Renal pelvis (tissue), 4 donors: ENCODE measurements around the gene MEAF6. TPM values are rescaled to one million over a fixed set of nuclear protein-coding genes. Genes with fewer than 3 reads are reported as not detected.
A peak's percentile ranks its signal among the peaks of the same experiment; 100 is the strongest.
"Not testable (repeated sequence)": the region's sequence is repeated elsewhere in the genome, so short reads cannot be mapped to it uniquely, and the experiment has no call there.

Experiments used
- DNase-seq: peaks from one replicate; pipeline ENCODE4 v3.0.0-alpha.2; 2013
- polyA plus RNA-seq, 3 donors: library from polyadenylated mRNA; unstranded; fragments of 120-200 nt; gene quantifications; one replicate each; pipeline ENCODE4 v1.2.1, GENCODE V29; 2013; ENCODE audit not compliant: insufficient read length in 3 of 3

Gene MEAF6
- polyA plus RNA-seq, 3 donors = 90.8 to 95.4 (median 91.7) TPM

DNA sequence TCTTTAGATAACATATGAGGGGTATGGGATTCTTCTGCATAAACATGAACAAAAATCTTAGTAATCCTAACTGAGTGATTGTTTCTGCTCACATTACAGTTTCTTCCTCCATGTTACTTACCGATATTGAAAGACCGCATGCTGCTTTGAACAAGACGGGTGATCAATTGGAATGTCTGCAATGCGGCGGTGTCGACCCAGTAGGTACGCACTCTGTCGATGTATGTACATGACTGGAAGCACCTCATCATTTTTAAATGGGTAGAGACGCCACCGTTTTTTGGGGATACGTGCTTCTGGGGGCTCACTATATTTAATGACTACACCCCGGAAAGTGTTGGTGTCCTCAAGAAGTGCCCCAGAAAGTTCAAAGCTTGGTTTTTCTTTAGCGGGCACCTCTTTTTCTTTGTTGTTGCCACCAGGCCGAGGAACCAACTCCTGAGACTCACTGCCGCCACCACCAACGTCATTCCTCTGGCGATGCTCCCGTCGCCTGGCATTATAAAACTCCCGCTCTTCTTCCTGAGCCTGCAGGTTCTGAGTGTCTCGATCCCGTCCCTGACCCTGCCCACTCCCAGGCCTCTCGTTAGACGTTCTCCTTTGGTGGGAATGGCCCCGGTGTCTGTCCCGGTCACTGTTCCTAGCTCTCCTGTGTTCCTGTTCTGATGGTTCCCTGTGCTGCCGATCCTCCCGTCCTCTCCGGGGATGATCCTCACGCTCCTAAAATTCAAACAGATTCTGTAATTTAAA, 25.6 kb upstream of the MEAF6 start:
- DNase-seq = no peak

DNA sequence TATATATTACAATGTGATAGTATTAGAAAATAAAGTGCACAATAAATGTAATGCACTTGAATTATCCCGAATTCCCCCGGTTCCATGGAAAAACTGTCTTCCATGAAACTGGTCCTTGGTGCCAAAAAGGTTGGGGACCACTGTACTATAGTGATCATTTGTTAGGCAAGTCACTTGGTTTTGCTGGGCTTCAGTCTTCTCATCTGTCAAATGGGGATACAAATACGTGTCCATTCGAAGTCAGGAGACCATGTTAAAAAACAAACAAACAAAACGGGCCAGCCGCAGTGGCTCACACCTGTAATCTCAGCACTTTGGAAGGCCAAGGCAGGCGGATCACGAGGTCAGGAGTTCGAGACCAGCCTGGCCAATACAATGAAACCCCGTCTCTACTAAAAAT, 24.6 kb upstream of the MEAF6 start:
- not testable (repeated sequence) for DNase-seq

DNA sequence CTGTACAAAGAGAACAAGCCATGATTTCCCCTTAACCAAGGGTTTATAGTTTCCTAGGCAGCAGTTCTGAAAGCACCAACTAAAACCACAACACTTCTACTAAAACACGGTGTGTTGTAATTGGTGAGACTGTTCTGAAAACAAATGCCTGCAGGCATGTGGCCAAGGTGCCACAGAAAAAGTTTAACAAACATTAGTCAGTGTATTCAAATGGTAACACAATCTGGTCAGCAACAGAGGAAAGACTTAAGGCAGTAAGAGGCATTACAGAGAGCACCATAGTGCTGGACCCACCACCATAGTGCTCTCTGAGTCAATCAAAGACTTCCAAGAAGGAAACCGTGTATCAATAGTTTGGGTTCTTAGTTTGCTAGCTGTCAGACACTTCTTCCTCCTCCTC, 22.8 kb upstream of the MEAF6 start:
- no peak for DNase-seq

DNA sequence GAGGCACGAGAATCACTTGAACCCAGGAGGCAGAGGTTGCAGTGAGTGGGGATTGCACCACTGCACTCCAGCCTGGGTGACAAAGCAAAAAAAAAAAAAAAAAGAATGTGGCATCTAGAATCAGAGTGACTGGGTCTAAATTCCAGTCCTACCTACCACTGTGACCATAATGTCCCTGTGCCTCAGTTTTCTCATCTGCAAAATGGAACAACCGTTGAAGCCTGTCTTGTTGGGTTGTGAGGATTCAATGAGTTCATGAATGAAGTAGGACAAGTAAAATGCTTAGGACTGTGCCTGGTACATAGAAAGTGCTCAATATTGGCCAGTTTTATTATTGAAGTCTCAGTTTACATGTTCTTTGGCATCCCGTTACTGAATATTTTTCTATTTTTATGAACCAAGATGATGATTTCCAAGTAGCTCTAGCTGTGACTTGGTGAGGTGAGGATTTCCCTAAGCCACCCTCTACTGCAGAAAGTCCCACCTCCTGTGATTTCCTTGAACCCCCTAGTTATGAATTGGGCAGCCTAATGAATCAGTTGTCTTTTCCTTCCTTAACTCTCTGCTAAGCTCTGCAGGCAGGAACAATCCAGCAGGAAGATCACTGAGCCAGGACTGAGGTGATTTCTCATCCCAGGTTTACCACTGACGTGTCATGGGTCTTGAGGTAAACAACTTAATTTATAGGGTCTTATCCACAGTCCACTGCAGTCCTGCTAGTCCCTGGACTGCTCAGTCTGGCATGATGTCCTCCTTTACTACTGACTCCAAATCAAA, 18.9 kb upstream of the MEAF6 start:
- DNase-seq = no peak

DNA sequence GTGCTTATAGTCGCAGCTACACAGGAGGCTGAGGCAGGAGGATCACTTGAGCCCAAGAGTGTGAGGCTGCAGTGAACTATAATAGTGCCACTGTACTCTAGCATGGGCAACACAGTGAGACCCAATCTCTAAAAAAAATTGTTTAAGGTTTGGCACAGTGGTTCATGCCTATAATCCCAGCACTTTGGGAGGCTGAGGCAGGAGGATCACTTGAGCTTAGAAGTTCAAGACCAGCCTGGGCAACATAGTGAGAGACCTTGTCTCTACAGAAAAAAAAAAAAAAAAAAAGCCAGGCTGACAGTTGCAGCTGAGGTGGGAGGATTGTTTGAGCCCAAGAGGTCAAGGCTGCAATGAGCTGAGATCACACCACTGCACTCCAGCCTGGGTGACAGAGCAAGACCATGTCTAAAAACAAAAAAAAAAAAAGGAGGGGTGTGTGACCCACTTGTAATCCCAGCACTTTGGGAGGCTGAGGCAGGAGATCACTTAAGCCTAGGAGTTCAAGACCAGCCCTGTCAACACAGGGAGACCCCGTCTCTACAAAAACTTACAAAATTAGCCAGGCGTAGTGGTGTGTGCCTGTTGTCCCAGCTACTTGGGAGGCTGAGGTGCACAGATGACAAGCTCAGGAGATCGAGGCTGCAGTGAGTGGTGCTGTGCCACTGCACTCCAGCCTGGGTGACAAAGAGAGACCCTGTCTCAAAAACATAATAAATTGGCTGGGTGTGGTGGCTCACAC, 18.0 kb upstream of the MEAF6 start:
- DNase-seq = not testable (repeated sequence)

DNA sequence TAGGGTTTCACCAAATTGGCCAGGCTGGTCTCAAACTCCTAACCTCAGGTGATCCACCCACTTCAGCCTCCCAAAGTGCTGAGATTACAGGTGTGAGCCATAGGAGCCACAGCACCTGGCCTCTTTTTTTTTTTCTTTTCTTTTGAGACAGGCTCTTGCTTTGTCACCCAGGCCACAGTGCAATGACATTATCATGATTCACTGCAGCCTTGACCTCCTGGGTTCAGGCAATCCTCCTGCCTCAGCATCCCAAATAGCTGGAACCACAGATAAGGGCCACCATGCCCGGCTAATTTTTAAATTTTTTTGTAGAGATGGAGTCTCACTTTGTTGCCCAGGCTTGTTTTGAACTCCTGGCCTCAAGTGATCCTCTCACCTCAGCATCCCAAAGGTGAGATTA, 15.3 kb upstream of the MEAF6 start:
- not testable (repeated sequence) for DNase-seq

DNA sequence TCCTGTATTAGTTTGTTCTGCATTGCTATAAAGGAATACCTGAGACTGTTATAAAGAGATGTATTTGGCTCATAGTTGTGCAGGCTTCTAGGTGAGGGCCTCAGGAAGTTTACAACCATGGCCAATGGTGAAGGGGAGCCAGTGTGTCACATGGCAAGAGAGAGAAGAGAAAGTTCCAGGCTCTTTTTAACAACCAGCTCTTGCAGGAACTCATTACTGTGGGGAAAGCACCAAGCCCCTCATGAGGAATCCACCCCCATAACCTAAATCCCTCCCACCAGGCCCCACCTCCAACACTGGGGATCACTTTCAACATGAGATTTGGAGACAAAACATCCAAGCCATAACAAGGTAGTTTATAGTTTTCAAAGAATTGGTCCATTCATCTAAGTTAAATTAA, 5.0 kb upstream of the MEAF6 start:
- no peak for DNase-seq

DNA sequence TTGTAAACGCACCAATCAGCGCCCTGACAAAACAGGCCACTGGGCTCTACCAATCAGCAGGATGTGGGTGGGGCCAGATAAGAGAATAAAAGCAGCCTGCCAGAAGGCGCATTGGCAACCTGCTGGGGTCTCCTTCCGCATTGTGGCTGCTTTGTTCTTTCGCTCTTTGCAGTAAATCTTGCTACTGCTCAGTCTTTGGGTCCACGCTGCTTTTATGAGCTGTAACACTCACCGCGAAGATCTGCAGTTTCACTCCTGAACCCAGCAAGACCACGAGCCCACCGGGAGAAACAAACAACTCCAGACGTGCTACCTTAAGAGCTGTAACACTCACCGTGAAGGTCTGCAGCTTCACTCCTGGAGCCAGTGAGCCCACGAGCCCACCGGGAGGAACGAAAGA, 4.4 kb upstream of the MEAF6 start:
- DNase-seq = not testable (repeated sequence)

DNA sequence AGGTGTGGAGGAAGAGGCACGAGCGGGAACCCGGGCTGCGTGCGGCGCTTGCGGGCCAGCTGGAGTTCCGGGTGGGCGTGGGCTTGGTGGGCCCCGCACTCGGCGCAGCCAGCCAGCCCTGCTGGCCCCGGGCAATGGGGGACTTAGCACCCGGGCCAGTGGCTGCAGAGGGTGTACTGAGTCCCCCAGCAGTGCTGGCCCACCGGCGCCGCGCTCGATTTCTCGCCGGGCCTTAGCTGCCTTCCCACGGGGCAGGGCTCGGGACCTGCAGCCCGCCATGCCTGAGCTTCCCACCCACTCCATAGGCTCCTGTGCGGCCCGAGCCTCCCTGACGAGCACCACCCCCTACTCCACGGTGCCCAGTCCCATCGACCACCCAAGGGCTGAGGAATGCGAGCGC, 3.7 kb upstream of the MEAF6 start:
- not testable (repeated sequence) for DNase-seq

DNA sequence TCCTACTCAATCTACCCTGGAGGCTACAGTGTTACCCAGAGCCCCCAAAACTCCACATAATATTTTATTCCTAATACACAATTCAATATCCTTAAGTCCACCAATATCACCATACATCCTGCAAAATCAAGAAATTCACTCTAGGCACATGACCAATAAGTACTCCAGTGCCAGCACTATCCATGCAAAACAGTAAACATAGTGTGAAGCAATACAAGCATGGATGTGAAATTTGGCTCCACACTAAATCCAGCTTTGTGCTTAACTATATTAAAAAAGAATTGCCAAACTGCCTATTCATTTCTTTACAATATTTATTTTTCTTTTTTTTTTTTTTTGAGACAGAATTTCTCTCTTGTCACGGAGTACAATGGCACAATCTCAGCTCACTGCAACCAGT, 3.0 kb upstream of the MEAF6 start:
- no peak for DNase-seq

DNA sequence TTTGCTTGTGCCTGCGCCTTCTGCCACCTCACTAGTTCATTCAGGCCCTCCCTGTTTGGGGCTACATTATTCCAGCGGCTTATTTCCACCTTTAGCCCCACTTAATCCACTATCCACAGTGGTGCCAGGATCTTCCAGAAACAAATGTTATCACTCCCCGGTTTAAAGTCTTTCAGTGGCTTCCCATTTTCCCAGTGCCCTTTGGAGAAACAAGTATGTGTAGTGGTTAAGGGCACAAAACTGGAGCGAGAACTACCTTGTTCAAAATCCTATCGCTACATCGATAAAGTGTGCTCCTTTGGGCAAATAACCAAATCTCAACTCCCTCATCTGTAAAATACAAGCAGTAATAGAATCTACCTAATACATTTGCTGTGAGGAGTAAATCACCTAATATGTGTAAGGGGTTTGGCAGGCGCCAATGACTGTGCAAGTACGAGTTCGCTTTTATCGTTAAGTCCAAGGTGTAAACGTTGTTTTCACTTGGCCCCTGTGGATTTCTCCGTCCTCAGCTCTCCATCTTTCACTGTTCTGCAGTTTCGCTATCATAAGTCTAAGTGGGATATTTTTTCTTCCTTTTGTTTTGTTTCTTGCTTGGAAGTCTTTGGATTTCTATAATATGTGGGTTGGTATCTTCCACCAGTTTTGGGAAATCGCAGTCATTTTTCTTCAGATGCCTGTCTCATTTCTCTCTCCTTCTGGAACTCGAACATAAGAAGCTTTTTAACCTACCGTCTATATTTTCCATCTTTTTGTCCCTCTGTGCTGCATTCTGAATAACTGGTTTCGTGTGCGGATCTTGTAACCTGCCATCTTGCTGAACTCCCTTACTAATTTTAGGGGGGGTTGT, 844 bp upstream of the MEAF6 start:
- no peak for DNase-seq

DNA sequence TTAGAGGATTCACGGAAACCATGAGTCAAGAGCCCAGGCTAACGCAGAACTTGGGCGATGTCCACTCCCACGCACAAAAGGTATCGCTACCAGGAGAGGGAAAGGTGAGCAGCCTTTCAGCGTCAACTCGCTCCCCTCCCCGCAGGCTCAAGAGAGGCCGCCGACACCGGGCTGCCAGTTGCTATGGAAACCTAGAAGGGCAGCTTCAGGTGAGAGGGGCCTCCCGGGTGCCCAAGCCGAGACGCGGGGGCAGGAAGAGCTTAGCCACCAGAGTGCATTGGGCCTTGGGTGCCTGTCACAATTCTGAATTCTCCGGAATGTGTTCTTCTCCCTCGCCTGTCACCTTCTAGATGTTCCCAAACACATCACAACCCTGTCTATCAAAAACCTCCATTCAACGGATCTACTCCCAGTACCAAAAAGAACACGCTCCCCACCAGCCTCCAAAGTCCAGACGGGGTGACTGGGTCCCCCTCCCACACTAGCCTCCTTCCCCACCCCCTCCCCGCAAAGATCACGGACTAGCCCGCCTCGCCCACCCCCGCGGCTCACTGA, 694 bp downstream of the MEAF6 start:
- peak; percentile 44 for DNase-seq

DNA sequence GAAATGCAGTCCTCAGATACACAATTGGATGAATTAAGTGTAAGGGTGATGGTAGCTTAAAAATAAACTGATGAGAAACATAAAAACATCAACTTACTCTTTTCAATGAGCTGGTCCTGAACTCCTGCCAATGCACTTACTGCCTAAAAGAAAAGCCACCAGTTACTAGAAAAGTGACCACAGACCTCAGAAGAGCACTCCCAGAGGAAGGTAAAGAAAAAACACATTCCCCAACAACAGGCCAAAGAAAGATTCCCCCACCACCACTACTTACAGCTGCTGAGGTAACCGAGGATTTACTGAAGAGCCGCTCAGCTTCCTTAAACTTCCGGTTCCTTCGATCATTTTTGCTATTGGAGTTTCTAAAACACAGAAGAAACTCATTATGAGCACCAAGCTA, 5.4 kb downstream of the MEAF6 start:
- DNase-seq = no peak

DNA sequence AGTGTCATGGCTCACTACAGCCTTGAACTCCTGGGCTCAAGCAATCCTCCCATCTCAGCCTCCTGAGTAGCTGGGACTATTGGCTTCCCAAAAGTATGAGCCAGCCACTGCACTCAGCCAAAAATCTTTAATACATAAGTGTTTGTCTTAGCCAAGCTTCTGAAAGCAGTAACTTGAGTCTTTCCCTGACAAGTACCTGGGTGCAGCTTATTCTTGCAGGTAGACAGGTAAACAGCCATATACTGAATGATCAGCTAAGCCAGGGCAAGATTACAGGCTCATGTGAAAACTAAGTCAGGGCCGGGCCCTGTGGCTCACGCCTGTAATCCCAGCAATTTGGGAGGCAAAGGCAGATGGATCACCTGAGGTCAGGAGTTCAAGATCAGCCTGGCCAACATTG, 7.8 kb downstream of the MEAF6 start:
- no peak for DNase-seq

DNA sequence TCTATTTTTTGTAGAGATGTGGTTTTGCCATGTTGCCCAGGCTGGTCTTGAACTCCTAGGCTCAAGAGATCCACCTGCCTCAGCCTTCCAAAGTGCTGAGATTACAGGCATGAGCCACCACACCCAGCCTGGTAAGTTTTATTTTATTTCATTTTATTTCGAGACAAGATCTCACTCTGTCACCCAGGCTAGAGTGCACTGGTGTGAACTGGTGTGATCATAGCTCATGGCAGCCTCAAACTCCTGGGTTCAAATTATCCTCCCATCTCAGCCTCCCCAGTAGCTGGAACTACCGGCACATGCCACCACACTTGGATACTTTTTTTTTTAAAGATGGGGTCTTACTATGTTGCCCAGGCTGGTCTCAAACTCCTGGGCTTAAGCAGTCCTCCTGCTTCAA, 11.8 kb downstream of the MEAF6 start:
- DNase-seq = not testable (repeated sequence)

DNA sequence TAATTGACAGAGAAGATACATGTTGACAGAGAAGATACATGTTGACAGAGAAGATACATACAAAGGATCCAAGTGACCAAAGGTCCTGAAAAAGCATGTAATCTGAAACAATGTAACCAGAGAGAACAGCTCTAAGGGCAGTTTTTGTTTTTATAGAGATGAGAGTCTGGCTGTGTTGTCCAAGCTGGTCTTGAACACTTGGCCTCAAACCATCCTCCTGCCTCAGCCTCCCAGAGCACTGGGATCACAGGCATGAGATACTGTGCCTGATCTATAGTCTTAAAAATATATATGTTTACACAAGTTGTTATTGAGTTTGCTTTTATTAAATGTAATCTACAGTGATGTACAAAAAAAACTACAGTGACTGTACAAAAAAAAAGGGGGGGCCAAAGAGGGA, 12.5 kb downstream of the MEAF6 start:
- DNase-seq = no peak

DNA sequence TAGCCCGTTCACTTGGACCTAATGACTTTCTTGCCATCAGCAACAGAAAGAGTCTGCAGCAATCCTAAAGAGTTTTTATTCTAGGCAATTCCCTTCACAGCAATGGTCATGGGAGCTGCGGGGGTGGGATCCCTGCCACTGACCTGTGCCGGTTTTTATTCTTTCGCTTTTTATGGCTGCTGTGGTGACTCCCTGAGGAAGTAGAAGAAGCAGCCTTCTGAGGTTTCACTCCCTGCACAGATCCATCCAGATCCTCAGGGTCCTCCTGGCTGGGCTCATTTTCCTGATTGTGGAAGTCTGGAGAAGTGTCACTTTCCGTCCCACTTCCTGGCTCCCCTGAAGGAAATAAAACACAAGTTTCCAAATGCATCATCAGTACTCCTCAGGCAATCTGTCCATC, 12.9 kb downstream of the MEAF6 start:
- DNase-seq = no peak

DNA sequence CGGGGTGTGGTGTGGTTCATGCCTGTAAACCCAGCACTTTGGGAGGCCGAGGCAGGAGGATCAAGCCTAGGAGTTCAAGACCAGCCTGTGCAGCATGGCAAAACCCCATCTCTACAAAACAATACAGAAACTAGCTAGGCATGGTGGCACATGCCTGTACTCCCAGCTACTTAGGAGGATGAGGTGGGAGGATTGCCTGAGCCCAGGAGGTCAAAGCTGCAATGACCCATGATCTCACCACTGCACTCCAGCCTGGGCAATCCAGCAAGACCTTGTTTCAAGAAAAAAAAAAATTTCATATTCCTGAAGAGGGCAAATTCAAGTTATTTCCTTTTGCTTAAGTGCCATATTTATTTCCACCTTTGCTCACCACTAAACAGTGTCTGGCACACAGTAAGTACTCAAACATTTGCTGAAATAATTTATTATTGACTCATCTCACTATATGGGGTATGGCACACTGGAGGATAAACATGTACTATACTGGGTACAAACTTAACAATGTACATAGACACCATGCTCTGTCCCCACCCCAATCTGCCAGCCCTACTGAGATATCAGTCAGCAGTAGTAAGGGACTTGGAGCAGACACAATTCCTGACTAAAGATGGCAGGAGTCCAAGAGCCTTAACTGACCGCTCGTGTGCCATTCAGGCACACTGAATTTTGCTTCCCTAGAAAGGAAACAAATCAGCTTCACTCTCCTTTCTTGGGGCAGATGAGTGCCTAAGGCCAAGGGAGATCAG, 15.5 kb downstream of the MEAF6 start:
- DNase-seq = no peak

DNA sequence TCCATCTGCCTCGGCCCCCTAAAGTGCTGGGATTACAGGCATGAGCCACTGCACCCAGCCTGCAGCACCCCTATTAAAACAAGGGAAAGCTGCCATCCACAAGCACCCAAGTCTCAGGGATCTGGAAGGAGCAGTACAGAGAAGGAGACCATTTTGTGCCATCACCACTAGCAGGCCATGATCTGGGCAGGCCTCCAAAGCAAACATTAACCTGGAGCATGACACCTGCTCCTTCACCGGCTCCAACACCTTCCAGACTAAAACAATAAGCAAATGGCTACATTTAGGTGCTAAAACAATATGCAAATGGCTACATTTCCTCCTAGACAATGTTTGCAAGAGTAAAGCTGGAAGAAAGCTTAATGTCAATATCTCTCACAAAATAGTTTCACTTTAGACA, 16.7 kb downstream of the MEAF6 start:
- no peak for DNase-seq

DNA sequence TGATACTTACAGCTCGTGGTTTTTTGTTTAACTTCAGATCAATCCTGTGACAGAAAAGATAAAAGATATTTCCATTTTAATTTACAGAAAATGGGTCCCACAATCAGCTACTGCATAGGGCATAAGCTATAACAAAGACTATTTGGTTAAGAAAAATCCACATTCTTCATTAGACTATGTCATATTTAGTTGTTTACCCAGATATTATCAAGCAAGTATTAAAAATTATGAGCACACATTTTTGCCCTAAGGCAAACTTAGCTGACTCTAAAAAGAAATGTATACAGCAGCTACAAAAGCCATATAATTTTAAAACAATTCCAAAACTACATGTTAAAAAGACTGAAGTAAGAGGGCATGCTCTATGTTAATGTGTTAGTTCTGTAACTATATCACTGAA, 18.7 kb downstream of the MEAF6 start:
- DNase-seq = no peak
